Activated CD4-positive, CD25-positive, alpha-beta regulatory T cell treated with anti-CD3 and anti-CD28 coated beads, Interleukin-2, amount 50 U/mL, for 16 hours (primary cell): ENCODE data around the gene GRM4.

Experiments
- DNase-seq: peaks from one replicate; pipeline ENCODE4 v3.0.0-alpha.2; 2020; ENCODE audit warnings: low read depth, low spot score

GRM4 gene

GRCh38 chr6:34108176-34108575 is 37.7 kb downstream of the GRM4 start:
- no peak for DNase-seq

- no peak for DNase-seq
Observed at GRCh38 chr6:34106900-34107299, 39.0 kb downstream of the GRM4 start.

GRCh38 chr6:34106421-34106820 is 39.5 kb downstream of the GRM4 start:
- no peak for DNase-seq

- no peak for DNase-seq
Observed at GRCh38 chr6:34104628-34105027, 41.3 kb downstream of the GRM4 start.

- no peak for DNase-seq
Observed at GRCh38 chr6:34104186-34104585, 41.7 kb downstream of the GRM4 start.

GRCh38 chr6:34103321-34103720 is 42.6 kb downstream of the GRM4 start:
- DNase-seq = no peak

- no peak for DNase-seq
Observed at GRCh38 chr6:34102696-34103095, 43.2 kb downstream of the GRM4 start.

- no peak for DNase-seq
Observed at GRCh38 chr6:34102099-34102656, 43.7 kb downstream of the GRM4 start.

GRCh38 chr6:34100788-34101187 is 45.1 kb downstream of the GRM4 start:
- no peak for DNase-seq

- DNase-seq = no peak
Observed at GRCh38 chr6:34099878-34100277, 46.0 kb downstream of the GRM4 start.

- DNase-seq = no peak
Observed at GRCh38 chr6:34098045-34098936, 47.6 kb downstream of the GRM4 start.

GRCh38 chr6:34096814-34097213 is 49.1 kb downstream of the GRM4 start:
- no peak for DNase-seq

GRCh38 chr6:34096193-34096592 is 49.7 kb downstream of the GRM4 start:
- DNase-seq = no peak

- DNase-seq = no peak
Observed at GRCh38 chr6:34095741-34096140, 50.1 kb downstream of the GRM4 start.

- no peak for DNase-seq
Observed at GRCh38 chr6:34095136-34095505, 50.8 kb downstream of the GRM4 start.

- DNase-seq = no peak
Observed at GRCh38 chr6:34094474-34095135, 51.3 kb downstream of the GRM4 start.

GRCh38 chr6:34093854-34094430 is 51.9 kb downstream of the GRM4 start:
- no peak for DNase-seq

GRCh38 chr6:34093206-34093605 is 52.7 kb downstream of the GRM4 start:
- DNase-seq = no peak

- no peak for DNase-seq
Observed at GRCh38 chr6:34092631-34093030, 53.3 kb downstream of the GRM4 start.

- DNase-seq = no peak
Observed at GRCh38 chr6:34090935-34091334, 55.0 kb downstream of the GRM4 start.

- DNase-seq = no peak
Observed at GRCh38 chr6:34090529-34090928, 55.4 kb downstream of the GRM4 start.

- DNase-seq = no peak
Observed at GRCh38 chr6:34086558-34086957, 59.3 kb downstream of the GRM4 start.
